K562 (cell line): ENCODE data around the gene PRICKLE4. TPM values are rescaled to one million over a fixed set of nuclear protein-coding genes. Genes with fewer than 3 reads are reported as not detected.

Source experiments
- ATAC-seq: fragments of 200-7000 bp; cut with Tn5 transposase; 3 replicates; pipeline ENCODE4 v1.9.1; 2020; ENCODE audit warnings: moderate library complexity
- BruUV-seq: library from RNA; stranded (reverse); fragments of 400-500 nt; replicated peaks from 2 replicates; lab custom pipeline; 2021; lab: Mats Ljungman, UMichigan
- CTCF ChIA-PET: fragments of 300-600 bp; formaldehyde crosslinking; extraction: SDS; loops from one replicate; lab custom pipeline; 2021; ENCODE audit warnings: low intra/inter-chr PET ratio; lab: Yijun Ruan, JAX
- POLR2A ChIA-PET: fragments of 300-600, 350-650 bp; sonication (Branson Sonifier 250); formaldehyde crosslinking; extraction: SDS; loops from one replicate; lab custom pipeline; 2021; ENCODE audit warnings: antibody characterized with exemption, inconsistent platforms; lab: Yijun Ruan, JAX
- DNase-seq, 4 experiments: peaks; one replicate each; pipeline versions ENCODE4 v3.0.0 to v3.0.0-alpha.2; 2011 to 2018; ENCODE audit warnings: low spot score in 3 of 4, mixed read lengths in 3 of 4; ENCODE audit errors: extremely low read depth in 1 of 4
- FAIRE-seq: peaks from 2 replicates; lab custom pipeline; 2011; peaks lifted over from hg19 to GRCh38; lab: Jason Lieb, UNC
- H2AFZ ChIP-seq: 2 replicates; pipeline ENCODE4 v1.6.0; 2011; ENCODE audit warnings: low read depth, low read length, control low read depth, inconsistent platforms
- H3K27ac ChIP-seq: fragments of 200-600 bp; 3 replicates; pipeline ENCODE4 v1.8.0; 2011; ENCODE audit warnings: low read depth, mild to moderate bottlenecking, control low read depth, inconsistent platforms, low read length, moderate library complexity, mixed read lengths; ENCODE audit errors: extremely low read depth
- H3K27me3 ChIP-seq, 2 experiments: fragments of 300-600 bp in 1 of 2; 2 replicates in 1 of 2; 3 replicates in 1 of 2; pipeline versions ENCODE4 v1.6.0 to v1.8.0; 2011; ENCODE audit warnings: inconsistent platforms in 2 of 2, low read length in 2 of 2, mild to moderate bottlenecking in 1 of 2, mixed read lengths in 1 of 2, moderate library complexity in 1 of 2; ENCODE audit not compliant: control insufficient read depth in 2 of 2, insufficient read depth in 2 of 2
- H3K36me3 ChIP-seq: fragments of 300-600 bp; 3 replicates; pipeline ENCODE4 v1.8.0; 2011; ENCODE audit warnings: mild to moderate bottlenecking, low read length, inconsistent platforms; ENCODE audit not compliant: control insufficient read depth, insufficient read depth
- H3K4me1 ChIP-seq, 2 experiments: fragments of 200-600 bp in 1 of 2; replicated peaks in 1 of 2; 2 replicates in 1 of 2; 3 replicates in 1 of 2; pipeline versions ENCODE4 v1.5.1 to v1.8.0; 2011; ENCODE audit warnings: inconsistent platforms in 2 of 2, low read length in 2 of 2, mild to moderate bottlenecking in 1 of 2, mixed read lengths in 1 of 2, moderate library complexity in 1 of 2; ENCODE audit not compliant: control insufficient read depth in 2 of 2, insufficient read depth in 2 of 2
- H3K4me2 ChIP-seq: 2 replicates; pipeline ENCODE4 v1.6.1; 2011; ENCODE audit warnings: low read length, control low read depth, inconsistent platforms, mixed read lengths; ENCODE audit not compliant: insufficient read depth
- H3K4me3 ChIP-seq: fragments of 200-600 bp; sonication (generic), shearing (Covaris generic); 2 replicates; pipeline ENCODE4 v1.5.1; 2016; ENCODE audit warnings: control low read depth, inconsistent platforms
- H3K79me2 ChIP-seq: fragments of 200-600 bp; 3 replicates; pipeline ENCODE4 v1.8.0; 2011; ENCODE audit warnings: low read length, inconsistent platforms; ENCODE audit not compliant: control insufficient read depth, insufficient read depth
- H3K9ac ChIP-seq, 2 experiments: 2 replicates each; pipeline versions ENCODE4 v1.6.0 to v1.6.1; 2011; ENCODE audit warnings: low read depth in 2 of 2, low read length in 2 of 2, control low read depth in 1 of 2, inconsistent platforms in 1 of 2, mild to moderate bottlenecking in 1 of 2, mixed read lengths in 1 of 2; ENCODE audit not compliant: insufficient read depth in 1 of 2
- H3K9me1 ChIP-seq: one replicate; pipeline ENCODE4 v1.6.0; 2011; ENCODE audit warnings: inconsistent platforms, mild to moderate bottlenecking, low read length, moderate library complexity; ENCODE audit not compliant: control insufficient read depth, insufficient read depth
- H3K9me3 ChIP-seq: replicated peaks from 2 replicates; pipeline ENCODE4 v1.5.1; 2011; ENCODE audit warnings: low read depth, low read length, inconsistent platforms; ENCODE audit not compliant: control insufficient read depth, insufficient read depth
- H4K20me1 ChIP-seq: replicated peaks from 2 replicates; pipeline ENCODE4 v1.6.1; 2011; ENCODE audit warnings: low read length, inconsistent platforms, mixed read lengths; ENCODE audit not compliant: control insufficient read depth, insufficient read depth
- CTCFL ChIP-seq: IDR thresholded peaks from 2 replicates; pipeline ENCODE4 v1.6.1; 2011; ENCODE audit warnings: borderline replicate concordance, low read depth, mild to moderate bottlenecking, moderate library complexity, low read length; ENCODE audit not compliant: insufficient read depth, poor library complexity, severe bottlenecking
- EHMT2 ChIP-seq: fragments of 450-650 bp; IDR thresholded peaks from 2 replicates; pipeline ENCODE4 v1.6.1; 2018; ENCODE audit warnings: antibody characterized with exemption
- FOXK2 ChIP-seq, 2 experiments: fragments of 450-650 bp; IDR thresholded peaks in 1 of 2; conservative IDR thresholded peaks in 1 of 2; 2 replicates each; pipeline ENCODE4 v1.6.1; 2016; ENCODE audit warnings: low read depth in 2 of 2, mild to moderate bottlenecking in 1 of 2
- GTF2E2 ChIP-seq: fragments of 200-800 bp; sonication (Bioruptor generic); IDR thresholded peaks from 2 replicates; pipeline ENCODE4 v1.6.1; 2016; ENCODE audit warnings: missing genetic modification characterization, missing compliant biosample characterization
- HNRNPLL ChIP-seq: fragments of 200-400 bp; formaldehyde crosslinking; IDR thresholded peaks from 2 replicates; pipeline ENCODE4 v1.6.1; 2017; ENCODE audit warnings: low read length, low read depth, mild to moderate bottlenecking; ENCODE audit not compliant: poor library complexity, severe bottlenecking
- RNF2 ChIP-seq: sonication (generic); IDR thresholded peaks from 2 replicates; pipeline ENCODE4 v1.6.1; 2016
- STAG1 ChIP-seq: sonication (generic); formaldehyde crosslinking; IDR thresholded peaks from 2 replicates; pipeline ENCODE4 v1.5.0; 2020; ENCODE audit warnings: missing genetic modification reagents, borderline replicate concordance
- SUPT5H ChIP-seq: fragments of 450-650 bp; IDR thresholded peaks from 2 replicates; pipeline ENCODE4 v1.6.1; 2016
- ZBTB43 ChIP-seq: sonication (generic); formaldehyde crosslinking; IDR thresholded peaks from 2 replicates; pipeline ENCODE4 v1.8.0; 2023; ENCODE audit warnings: mild to moderate bottlenecking, missing genetic modification reagents
- WGBS: fragments of 100-300 bp; shearing (Covaris generic); methylation state at CpG from one replicate; pipeline ENCODE4 v1.1.6; 2016; ENCODE audit warnings: low coverage, mixed read lengths; ENCODE audit not compliant: insufficient coverage; ENCODE audit errors: missing lambda C conversion rate; 5-methylcytosine and 5-hydroxymethylcytosine counted together
- in situ Hi-C: fragments of 300-500 bp; cut with MboI; formaldehyde crosslinking; loops from 4 replicates; pipeline ENCODE4 v1.15.0; 2018; ENCODE audit warnings: inconsistent platforms, mixed read lengths
- intact Hi-C: fragments of 100-400 bp; cut with micrococcal nuclease; formaldehyde crosslinking; loops from 2 replicates; pipeline ENCODE4 v1.14.2; 2022
- polyA plus RNA-seq, 8 experiments: library from polyadenylated mRNA; depleted of rRNA in 4 of 8; stranded (reverse) in 5 of 8; unstranded in 3 of 8; fragments of >200 nt; fragmentation: Nextera tagmentation in 2 of 8; fragmentation: Illumina TruSeq in 1 of 8; extraction: Ambion mirVana in 2 of 8; extraction: Trizol in 1 of 8; gene quantifications; 2 replicates each; pipeline versions ENCODE4 v1.2.1 to v1.2.3, GENCODE V29; 2011 to 2014; ENCODE audit warnings: inconsistent platforms in 1 of 8, missing spikeins in 1 of 8
- total RNA-seq, 7 experiments: library from RNA; depleted of rRNA in 6 of 7; stranded (reverse); fragments of >200 nt in 6 of 7; fragmentation: Illumina TruSeq in 2 of 7; extraction: Trizol in 2 of 7; gene quantifications; 2 replicates each; pipeline versions ENCODE4 v1.2.1 to v1.2.3, GENCODE V29; 2011 to 2021; ENCODE audit warnings: low replicate concordance in 1 of 7

The PRICKLE4 gene
- total and polyA plus RNA-seq, 9 of the 15 experiments (the other 6 are each of a cell fraction or from before 2014, with no cell fraction given) = 0.20 to 0.32 (median 0.27) TPM; not detected in 6

- TF ChIP-seq STAG1 (CRISPR knock-in tag) (no peak), ZBTB43 (CRISPR knock-in tag) (no peak), FOXK2 (conservative IDR thresholded peaks at IDR 0.05 in 1 of 2, IDR thresholded peaks at IDR 0.05 in 1 of 2; ENCODE audit: low read depth in 2 of 2) (no peak)
Measured at GRCh38 chr6:41758641-41759035, 21.9 kb upstream of the PRICKLE4 start (continued).

- Histone ChIP-seq H2AFZ (no peak overlapping the region), H3K4me1 (peaks cover 0 to 7% of the 10 kb centered on the region in 2 experiments; a peak in 1 of 5 replicates), H3K9ac (no peak overlapping the region), H3K4me3 (no peak overlapping the region), H3K79me2 (no peaks in the 10 kb centered on the region), H3K27ac (no peak overlapping the region), H3K27me3 (peaks cover 28 to 66% of the 10 kb centered on the region in 2 experiments), H3K9me1 (no peaks in the 10 kb centered on the region), H4K20me1 (no peaks in the 10 kb centered on the region), H3K9me3 (no peaks in the 10 kb centered on the region), H3K36me3 (no peaks in the 10 kb centered on the region), H3K4me2 (no peak overlapping the region)
- intact Hi-C loops = no loop called here
- in situ Hi-C loops = no loop called here
- TF ChIP-seq EHMT2 (no peak), CTCFL (no peak), SUPT5H (no peak), HNRNPLL (no peak), RNF2 (no peak), GTF2E2 (tag) (no peak)
- WGBS = 11% methylated on average over 13 of the region's 13 CpGs
- FAIRE-seq = no peak
- ATAC-seq = no peak; the same call in 1 of the 3 replicates
- DNase-seq = no peak
- ChIA-PET CTCF (no interaction called here), POLR2A (interaction anchor here (0.6 to 1.0 kb wide), 5 partner anchors 9 to 591 kb away, joined by 3 to 4 read pairs (median 3); no protein-coding TSS in a partner anchor)
- no TSS peak for BruUV-seq
Measured at GRCh38 chr6:41759106-41759904, 21.3 kb upstream of the PRICKLE4 start.
